HG02943 (cell line): Measurements from ENCODE around the gene TNFSF13B.
"Not testable (repeated sequence)": the region's sequence is repeated elsewhere in the genome, so short reads cannot be mapped to it uniquely, and the experiment has no call there.

Experiments used
- ATAC-seq: cut with Tn5 transposase; IDR thresholded peaks from one replicate; pipeline ENCODE4 v1.9.1; 2021; ENCODE audit warnings: mild to moderate bottlenecking, low read depth, moderate library complexity; ENCODE audit not compliant: unreplicated experiment

TNFSF13B gene, protein sequence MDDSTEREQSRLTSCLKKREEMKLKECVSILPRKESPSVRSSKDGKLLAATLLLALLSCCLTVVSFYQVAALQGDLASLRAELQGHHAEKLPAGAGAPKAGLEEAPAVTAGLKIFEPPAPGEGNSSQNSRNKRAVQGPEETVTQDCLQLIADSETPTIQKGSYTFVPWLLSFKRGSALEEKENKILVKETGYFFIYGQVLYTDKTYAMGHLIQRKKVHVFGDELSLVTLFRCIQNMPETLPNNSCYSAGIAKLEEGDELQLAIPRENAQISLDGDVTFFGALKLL

DNA sequence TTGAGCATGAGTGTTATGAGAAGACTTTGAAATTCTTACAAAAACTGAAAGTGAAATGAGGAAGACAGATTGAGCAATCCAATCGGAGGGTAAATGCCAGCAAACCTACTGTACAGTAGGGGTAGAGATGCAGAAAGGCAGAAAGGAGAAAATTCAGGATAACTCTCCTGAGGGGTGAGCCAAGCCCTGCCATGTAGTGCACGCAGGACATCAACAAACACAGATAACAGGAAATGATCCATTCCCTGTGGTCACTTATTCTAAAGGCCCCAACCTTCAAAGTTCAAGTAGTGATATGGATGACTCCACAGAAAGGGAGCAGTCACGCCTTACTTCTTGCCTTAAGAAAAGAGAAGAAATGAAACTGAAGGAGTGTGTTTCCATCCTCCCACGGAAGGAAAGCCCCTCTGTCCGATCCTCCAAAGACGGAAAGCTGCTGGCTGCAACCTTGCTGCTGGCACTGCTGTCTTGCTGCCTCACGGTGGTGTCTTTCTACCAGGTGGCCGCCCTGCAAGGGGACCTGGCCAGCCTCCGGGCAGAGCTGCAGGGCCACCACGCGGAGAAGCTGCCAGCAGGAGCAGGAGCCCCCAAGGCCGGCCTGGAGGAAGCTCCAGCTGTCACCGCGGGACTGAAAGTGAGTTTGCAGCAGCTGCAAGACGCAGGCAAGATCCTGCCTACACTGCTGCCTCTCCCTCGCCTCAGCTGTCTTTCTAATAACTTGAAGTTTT is at the start of gene TNFSF13B:
Gene TNFSF13B, plus strand, starts transcription at position 118 of the 728 bp plus-strand sequence. Its CDS starts 178 bp downstream, at position 296.
- ATAC-seq, result peak; percentile 78

DNA sequence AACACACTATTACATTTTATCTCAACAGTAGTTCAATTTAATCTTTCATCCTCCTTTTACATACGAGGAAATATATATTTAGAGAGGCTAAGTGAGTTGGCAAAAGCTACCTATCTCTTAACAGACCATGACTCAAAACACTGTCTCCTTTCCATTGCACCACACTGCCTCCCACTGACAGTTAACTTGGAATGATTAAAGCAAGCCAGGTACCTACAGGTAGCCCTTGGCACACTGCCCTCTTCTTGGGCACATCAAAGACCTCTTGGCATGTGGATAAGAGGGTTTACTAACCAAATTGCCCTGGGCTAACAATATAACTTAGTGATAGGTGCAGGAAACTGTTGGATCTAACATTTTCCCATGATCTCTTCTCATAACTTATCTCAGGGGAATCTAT is 49.5 kb upstream of the TNFSF13B start:
- no peak for ATAC-seq

DNA sequence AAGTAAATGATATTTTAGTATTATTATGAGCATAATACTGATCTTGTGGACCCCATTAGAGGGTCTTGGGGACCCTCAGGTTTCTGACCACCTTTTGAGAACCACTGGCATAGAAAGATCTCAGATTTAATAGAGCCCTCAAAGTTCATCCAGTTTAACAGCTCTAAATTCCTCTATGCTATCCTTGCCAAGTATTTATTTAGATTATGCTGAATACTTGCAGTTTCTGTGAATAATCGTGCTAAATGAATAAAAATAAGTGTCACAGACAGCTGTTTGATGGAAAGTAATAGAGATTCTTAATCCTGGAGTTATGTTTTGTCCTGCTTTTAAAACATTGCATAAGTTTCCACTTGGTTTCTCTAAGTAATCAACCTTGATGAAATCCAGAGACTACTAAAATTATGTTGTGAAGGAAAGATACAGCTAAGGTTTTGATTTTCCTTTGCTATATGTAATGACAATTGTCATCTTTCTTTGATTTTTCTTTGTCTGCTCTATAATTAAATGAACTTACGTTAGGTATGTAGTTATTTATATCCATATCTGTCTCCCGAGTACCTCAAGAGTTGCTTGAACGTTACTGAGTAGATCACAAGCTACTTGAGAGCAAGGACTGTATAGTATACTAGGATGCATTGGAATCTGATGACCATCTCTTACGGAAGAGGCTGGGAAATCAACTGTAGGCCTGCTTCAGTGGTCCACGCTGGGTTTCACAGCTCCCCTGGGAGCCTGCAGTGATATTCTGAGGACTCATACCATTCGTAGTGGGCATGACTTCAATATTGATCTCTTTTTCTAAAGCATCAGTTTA is 45.6 kb upstream of the TNFSF13B start:
- no peak for ATAC-seq

DNA sequence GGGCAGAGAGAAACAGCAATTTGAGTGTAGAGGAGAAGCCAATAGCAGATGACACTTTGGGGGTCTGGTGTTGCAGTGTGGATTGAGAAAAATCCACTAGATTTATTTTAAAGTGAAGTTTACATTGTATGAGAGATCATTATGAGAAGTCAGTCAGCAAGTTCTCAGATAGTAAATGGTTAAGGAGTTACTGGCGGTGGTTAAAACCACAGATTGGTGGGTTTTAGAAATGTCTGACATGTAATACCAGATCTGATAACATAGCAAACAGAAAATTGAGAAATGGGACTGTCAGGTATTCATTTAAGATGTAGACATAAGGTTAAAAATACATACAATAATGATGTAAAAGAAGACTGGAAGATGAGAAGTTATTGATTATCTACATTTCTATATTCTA is 44.1 kb upstream of the TNFSF13B start:
- ATAC-seq, result peak; percentile 48

DNA sequence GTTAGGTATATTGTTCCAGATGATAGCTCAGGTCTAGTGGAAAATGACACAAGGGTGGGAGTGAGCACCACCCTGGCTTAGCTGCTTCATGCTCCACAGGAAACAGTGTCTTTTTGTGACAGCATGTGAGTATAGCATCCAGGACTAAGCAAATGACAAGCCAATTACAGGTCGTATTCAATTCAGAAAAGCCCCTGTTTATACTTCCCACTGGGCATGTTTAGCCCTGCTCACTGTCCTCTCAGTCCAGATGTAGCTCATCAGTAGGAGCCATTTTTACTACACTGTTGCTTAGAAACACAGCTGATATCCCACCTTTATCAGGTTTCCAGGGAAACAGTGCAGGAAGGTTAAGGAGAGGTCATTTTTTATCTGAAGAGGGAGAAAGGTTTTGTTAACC is 43.3 kb upstream of the TNFSF13B start:
- peak; percentile 32 for ATAC-seq

DNA sequence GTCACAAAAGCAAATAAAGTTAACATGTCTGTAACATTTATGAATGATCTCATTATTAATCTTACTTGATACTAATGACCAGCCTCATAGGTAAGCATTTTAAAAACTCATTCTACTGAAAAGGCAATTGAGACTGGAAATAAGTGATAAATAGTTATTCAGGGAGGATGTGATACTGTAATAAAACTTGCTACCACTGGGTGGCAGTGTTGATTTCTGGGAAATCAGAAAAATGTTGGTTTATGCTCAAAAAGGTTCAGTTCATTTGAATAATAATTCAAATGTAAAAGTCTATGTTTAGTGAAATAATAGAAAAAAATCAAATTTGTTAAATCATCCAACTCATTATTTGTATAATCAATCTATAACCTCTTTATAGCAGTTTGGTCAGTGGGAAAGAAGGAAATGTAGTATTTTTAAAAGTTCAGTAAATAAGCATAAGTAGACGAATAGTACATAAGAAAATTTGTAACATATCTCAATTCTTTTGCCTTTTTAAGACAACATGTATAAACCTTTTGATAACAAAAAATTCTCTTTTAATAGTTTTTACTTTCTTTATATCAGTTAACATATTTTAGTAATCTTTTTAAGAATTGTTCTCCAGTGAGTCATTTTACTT is 41.8 kb upstream of the TNFSF13B start:
- ATAC-seq, result no peak

DNA sequence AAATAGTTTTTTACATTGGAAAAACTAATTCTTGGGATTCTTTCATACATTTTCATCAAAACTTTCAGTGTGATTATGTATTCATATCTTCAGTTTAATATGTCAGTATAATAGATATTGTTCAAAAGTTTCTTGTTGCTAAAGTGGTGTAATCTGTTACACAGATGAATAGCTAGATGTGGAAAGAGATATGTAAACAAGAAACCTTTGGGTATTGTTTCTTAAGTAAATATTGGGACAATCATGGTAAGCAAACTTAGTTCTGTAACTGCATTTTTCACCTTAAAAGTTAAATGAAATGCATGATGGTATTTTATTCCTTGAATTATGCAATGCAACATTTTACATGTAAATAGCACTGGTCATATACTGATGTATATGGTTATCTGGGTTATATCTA is 39.1 kb upstream of the TNFSF13B start:
- no peak for ATAC-seq

DNA sequence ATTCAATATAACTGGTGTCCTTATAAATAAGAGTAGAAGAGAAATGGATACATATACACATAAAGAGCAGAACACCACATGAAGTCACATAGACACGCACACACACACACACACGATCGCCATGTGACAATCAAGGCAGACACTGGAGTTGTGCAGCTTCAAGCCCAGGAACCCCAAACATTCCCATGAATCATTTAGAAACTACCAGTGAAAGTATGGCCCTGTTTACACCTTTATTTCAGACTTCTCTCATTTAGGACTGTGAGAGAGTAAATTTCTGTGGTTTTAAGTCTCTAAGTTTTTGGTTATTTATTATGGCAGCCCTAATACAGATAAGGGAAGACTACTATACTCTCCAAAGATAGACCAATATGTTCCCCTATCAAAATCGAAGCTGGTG is 20.4 kb upstream of the TNFSF13B start:
- no peak for ATAC-seq

DNA sequence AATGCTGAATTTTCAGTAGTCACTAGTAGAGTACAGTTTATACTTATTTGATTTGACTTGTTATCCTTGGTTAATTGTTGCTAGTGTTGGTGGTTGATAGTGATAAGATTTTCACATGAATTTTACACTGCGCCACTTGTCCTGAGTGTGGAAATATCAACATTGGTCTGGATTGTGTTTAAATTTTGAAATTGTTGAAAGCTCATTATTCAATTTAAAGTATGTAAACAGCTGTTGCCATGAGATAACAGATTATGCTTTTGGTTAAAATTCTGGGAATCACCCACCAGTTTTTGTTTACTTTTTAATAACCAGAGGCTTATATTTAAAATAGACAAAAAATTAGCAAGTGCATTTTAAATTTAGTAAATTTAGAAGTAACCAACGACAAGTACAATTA is 12.3 kb upstream of the TNFSF13B start:
- ATAC-seq, result no peak

DNA sequence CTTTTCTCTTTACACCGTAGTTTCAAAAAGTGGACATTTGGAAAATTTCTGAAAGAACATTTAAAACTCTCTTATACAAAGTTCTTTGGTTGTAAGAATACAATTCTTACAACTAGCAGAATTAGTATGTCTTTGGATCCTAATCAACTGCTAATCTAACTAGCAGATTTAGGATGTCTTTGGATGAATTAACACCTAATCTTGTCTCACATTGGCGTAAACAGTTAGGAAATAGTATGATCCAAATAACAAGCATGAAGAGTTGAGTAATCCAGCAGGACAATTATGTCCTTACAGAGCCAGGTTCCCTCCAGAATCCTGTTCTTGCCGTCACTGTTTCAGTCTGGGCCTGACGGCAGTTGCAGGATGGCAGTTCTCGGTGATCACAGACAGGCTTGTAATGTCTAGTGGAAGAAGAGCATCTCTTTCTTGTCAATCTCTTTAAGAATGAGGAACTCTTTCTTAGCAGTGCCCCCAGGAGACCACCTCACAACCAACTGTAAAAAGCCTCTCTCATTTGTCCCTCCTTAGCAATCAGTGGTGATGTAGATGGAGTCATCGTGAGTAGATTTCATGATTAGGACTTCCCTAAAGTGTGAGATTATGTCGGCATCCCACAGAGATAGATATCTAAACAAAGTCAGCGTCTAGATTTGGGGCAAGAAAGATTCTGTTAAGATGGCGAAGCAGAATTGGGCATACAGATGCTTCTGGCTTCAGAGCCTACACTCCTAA is 5.7 kb upstream of the TNFSF13B start:
- no peak for ATAC-seq

DNA sequence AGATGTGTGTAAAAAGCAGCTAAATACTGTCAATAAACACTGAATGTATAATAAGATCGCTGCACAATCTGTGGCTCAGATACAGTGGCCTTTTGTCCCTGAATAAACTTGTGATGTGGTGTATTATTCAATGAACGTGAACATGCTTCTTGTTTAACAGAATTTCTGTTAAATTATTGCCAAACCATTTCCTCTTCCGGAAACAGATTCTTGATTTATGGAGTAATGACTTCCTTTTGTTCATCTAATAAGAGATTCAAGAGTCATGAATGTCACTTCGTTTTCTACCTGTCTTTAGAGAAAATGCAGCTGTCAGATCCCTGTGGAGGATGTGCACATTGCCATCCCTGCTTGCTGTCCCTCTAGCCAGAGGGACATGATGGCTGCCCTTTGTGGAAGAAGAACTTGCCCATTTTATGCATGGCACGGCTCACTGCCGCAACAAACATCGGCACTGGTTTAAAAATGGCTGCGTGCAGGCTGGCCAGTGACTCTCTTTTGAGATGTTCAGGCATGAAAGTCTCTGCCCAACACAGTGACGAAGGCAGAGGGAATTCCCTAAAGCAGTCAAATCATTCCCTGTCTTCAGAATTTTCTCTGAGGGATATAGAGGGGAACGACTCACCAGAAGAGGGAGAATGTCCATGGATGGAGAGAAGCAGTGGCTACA is 3.1 kb upstream of the TNFSF13B start:
- ATAC-seq, result no peak

DNA sequence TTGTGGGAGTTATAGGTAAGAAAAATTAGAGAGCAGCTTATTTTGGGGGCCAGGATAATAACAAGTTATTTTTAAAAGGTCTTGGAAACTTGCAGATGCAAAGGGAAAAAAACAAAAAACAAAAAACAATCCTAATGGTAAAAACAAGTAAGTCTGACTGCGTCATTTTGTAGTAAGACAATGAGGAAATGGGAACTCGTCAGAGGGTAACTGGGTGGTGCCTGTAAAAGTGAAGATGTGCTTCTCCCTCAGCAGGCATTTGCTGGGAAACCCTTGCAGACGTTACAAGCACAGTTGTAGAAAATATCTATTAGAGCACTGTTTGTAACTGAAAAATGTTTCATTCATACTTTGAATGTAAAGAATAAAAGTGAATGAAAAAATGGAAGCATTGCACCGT is 2.2 kb upstream of the TNFSF13B start:
- ATAC-seq, result no peak

DNA sequence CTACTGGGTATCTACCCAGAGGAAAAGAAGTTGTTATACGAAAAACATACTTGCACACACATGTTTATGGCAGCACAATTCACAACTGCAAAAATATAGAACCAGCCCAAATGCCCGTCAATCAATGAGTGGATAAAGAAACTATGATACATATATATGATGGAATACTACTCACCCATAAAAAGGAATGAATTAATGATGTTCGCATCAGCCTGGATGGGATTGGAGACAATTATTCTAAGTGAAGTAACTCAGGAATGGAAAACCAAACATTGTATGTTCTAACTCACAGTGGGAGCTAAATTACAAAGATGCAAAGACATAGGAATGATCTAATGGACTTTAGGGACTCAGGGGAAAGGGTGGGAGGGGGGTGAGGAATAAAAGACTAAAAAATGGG is 1.7 kb upstream of the TNFSF13B start:
- ATAC-seq, result not testable (repeated sequence)

DNA sequence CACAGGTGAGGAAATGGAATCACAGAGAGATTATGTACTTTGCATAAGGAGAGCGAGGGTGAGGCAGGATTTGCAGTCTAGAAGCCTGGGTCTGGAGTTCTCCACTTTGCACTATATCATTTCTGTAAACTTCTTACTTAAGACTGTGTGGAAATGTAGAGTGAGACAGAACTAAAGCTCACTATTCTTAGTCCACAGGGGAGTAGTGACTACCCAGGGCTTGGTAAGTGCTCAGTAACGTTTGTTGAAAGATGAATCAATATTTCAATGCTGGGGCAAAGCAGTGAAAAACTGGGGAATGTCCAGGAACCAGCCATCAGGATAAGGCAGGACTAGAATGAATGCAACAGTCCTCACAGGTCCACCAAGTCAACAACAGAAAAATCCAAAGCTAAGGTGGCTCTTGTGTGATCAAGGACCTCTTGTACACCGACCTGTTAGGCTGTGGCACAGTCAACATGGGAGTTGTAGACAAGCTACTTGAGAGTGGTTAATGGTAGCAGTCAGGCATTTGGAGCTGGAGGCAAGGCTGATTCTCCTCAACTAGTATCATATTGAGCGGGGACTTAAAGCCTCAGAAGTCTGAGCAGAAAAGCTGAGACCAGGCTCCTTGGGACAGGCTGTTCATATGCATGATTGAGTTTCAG is 929 bp upstream of the TNFSF13B start:
- no peak for ATAC-seq

DNA sequence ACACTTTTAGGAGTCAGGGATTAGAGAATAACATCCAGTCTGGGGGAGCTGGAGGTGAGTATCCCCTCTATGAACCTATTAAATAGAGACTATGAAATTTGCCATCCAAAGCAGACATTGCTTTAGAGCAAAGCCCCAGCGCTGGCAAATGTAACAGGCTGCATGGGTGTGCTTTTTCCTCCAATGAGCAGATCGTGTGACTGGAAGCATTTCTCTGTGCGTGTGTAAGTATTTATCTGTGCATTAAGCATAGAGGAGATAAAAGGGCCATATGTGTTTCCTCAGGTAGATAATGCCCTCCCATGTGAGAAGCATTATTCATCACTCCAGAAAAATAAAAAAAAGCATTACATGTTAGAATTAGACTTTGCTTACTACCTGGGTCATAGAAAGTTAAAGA is 924 bp downstream of the TNFSF13B start:
- ATAC-seq, result peak; percentile 15

DNA sequence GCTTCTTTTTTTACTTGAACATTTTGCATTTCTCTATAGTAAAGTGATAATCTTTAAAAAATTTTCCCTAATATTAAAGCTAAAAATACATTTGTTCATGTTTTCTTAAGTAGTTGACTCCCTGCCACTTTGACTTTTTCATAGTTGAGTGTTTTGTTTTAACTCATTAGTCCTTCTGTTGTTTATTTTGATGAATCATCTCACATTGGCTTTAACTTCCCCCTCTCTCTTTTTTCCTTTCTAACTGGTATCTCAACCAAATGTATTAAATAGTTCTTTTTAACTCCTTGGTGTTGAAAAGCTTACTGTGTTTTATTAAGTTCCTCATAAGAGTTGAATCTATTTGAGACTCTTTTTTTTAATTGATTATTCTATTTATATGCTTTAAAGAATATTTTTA is 2.8 kb downstream of the TNFSF13B start:
- ATAC-seq, result no peak

DNA sequence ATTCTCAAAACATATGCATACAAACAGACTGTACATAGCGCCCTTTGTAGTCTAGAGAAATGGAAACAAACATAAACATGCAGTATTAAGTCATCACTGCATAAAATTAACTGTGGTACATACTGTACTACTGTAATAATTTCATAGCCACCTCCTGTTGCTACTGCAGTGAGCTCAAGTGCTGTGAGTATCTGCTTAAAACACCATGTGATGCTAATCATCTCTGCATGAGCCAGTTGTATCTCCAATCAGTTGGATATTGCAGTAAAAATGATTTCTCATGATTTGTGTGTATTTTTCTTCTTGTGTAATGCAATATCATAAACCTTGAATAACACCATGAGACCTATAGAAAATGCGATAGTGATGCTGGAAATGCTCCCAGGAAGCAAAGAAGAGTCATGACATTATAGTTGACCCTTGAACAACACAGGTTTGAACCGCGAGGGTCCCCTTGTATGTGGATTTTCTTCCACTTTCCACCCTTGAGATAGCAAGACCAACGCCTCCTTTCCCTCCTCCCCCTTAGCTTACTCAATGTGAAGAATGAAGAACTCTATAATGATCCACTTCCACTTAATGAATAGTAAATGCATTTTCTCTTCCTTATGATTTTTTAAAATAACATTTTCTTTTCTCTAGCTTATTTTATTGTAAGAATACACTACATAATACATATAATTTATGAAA is 4.1 kb downstream of the TNFSF13B start:
- ATAC-seq, result no peak

DNA sequence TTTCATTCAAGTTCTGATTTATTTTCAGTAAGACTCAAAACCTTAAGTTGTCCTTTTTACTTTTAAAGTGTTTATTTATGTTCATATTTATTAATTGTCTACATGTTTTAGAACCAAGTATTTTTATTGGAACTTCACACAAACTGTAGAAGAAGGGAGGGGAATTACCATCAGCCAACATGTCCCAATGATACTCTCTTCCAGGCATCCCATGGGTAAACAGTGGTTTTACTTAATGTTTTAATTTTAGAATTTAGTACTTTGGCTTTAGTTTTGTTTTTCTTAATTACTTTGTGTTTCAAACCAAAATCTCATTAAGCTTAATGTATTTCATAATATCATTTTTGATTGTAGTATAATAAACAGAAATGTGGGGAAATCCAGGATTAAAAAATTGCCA is 5.2 kb downstream of the TNFSF13B start:
- no peak for ATAC-seq

DNA sequence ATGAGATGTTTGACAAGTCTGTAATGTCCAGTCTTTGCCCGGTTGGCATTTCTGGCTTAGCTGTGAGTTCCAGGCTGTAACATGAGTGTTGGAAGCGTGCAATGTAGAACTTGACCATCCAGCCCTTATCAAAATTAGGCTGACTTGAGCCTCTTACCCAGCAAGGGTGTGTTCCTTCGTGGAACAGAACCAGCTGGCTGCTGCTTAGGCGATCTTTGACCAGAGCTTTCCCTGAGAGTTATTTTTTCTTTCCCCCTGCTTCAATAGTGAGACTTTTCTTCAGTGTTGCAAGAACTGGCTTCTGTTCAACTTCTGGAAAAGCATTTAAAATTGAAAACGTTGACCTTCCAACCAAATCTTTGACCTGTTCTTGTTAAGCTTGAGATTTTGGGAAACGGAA is 6.5 kb downstream of the TNFSF13B start:
- ATAC-seq, result no peak
